Panc1 (cell line): Measurements from ENCODE around the gene CNNM4. TPM values are rescaled to one million over a fixed set of nuclear protein-coding genes. Genes with fewer than 3 reads are reported as not detected.

Source experiments
- ATAC-seq: fragments of 200-7000 bp; cut with Tn5 transposase; 2 replicates; pipeline ENCODE4 v1.9.1; 2020; ENCODE audit warnings: mild to moderate bottlenecking, moderate library complexity
- BruUV-seq: library from RNA; stranded (reverse); fragments of 400-500 nt; replicated peaks from 2 replicates; lab custom pipeline; 2021; lab: Mats Ljungman, UMichigan
- CTCF ChIA-PET: fragments of 300-600 bp; sonication (Branson Sonifier 250); formaldehyde crosslinking; loops from one replicate; lab custom pipeline; 2022; ENCODE audit warnings: antibody characterized with exemption; lab: Charles Lee
- POLR2A ChIA-PET: fragments of 300-600 bp; sonication (Branson Sonifier 250); formaldehyde crosslinking; loops from one replicate; lab custom pipeline; 2022; ENCODE audit warnings: antibody characterized with exemption; lab: Charles Lee
- DNase-seq: peaks from one replicate; pipeline ENCODE4 v3.0.0-alpha.2; 2010; ENCODE audit warnings: low read depth, low spot score
- H3K27ac ChIP-seq: 2 replicates; pipeline ENCODE4 v1.5.1; 2011; ENCODE audit warnings: mild to moderate bottlenecking, low read length, inconsistent platforms
- H3K27me3 ChIP-seq: fragments of 200-500 bp; sonication (Bioruptor generic); 2 replicates; pipeline ENCODE4 v1.6.0; 2014; ENCODE audit warnings: low read length, inconsistent platforms; ENCODE audit not compliant: control insufficient read depth, insufficient read depth
- H3K36me3 ChIP-seq: fragments of 200-500 bp; sonication (Bioruptor generic); 2 replicates; pipeline ENCODE4 v1.5.1; 2014; ENCODE audit warnings: inconsistent platforms, mild to moderate bottlenecking, low read length, moderate library complexity; ENCODE audit not compliant: control insufficient read depth, insufficient read depth
- H3K4me1 ChIP-seq: 2 replicates; pipeline ENCODE4 v1.5.1; 2011; ENCODE audit warnings: inconsistent platforms, mild to moderate bottlenecking, low read length, moderate library complexity; ENCODE audit not compliant: control insufficient read depth, insufficient read depth
- H3K4me3 ChIP-seq, 2 experiments: 2 replicates each; pipeline ENCODE4 v1.5.1; 2011 to 2012; ENCODE audit warnings: low read depth in 2 of 2, low read length in 2 of 2, mild to moderate bottlenecking in 2 of 2, inconsistent platforms in 1 of 2, moderate library complexity in 1 of 2
- H3K9me3 ChIP-seq: fragments of 200-500 bp; sonication (Bioruptor generic); 2 replicates; pipeline ENCODE4 v1.5.1; 2014; ENCODE audit warnings: low read depth, mild to moderate bottlenecking, inconsistent platforms, low read length, moderate library complexity; ENCODE audit not compliant: control insufficient read depth, insufficient read depth
- CTCF ChIP-seq: fragments of 450-650 bp; IDR thresholded peaks from 2 replicates; pipeline ENCODE4 v1.5.1; 2017; ENCODE audit warnings: mild to moderate bottlenecking
- POLR2AphosphoS5 ChIP-seq: IDR thresholded peaks from 2 replicates; pipeline ENCODE4 v1.6.1; 2012; ENCODE audit warnings: mild to moderate bottlenecking, low read depth, low read length, moderate library complexity
- REST ChIP-seq, 2 experiments: IDR thresholded peaks; 2 replicates each; pipeline ENCODE4 v1.6.1; 2011 to 2012; ENCODE audit warnings: low read depth in 2 of 2, control low read depth in 1 of 2, low read length in 1 of 2, mild to moderate bottlenecking in 1 of 2, moderate library complexity in 1 of 2; ENCODE audit not compliant: insufficient read depth in 1 of 2
- SIN3A ChIP-seq: IDR thresholded peaks from 2 replicates; pipeline ENCODE4 v1.6.1; 2012; ENCODE audit warnings: low read depth, mild to moderate bottlenecking, low read length, moderate library complexity, borderline replicate concordance; ENCODE audit not compliant: insufficient read depth
- TCF7L2 ChIP-seq: IDR thresholded peaks from 2 replicates; pipeline ENCODE4 v1.6.1; 2011; ENCODE audit warnings: mild to moderate bottlenecking, low read depth, low read length, inconsistent platforms
- in situ Hi-C: cut with HindIII; loops from 2 replicates; pipeline ENCODE4 v1.10.0; 2016; ENCODE audit warnings: low sequenced_read_pairs, low pct_unique_long_range_greater_than_20kb
- intact Hi-C: fragments of 100-400 bp; cut with micrococcal nuclease; formaldehyde crosslinking; loops from one replicate; pipeline ENCODE4 v1.10.0; 2022; ENCODE audit not compliant: unreplicated experiment
- total RNA-seq: library from RNA; stranded (reverse); gene quantifications from one replicate; pipeline ENCODE4 v1.2.1, GENCODE V29; 2021; ENCODE audit not compliant: unreplicated experiment

Gene CNNM4
- total RNA-seq, 1 experiment from 2014 or later = 15.7 TPM

DNA sequence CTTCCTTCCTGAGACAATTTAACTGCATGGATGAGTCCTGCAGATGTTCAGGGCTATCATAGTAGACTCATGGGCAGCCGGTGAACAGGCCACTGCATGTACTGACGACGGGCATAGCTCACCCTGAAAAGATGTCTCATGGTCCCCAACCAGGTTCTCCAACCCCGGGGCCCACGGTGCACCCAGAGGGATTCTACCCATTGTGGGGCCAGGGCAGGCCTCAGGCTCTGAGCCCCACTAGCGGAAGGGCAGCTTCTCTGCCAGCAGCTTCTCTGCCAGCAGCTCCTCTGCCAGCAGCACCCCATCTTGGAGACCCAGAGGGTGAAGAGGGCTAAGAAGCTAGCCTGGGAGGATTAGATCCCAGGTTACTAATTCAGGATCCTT lies 3.2 kb upstream of the CNNM4 start:
- ChIA-PET CTCF (interaction anchor here (0.6 kb wide), 1 partner anchor 203 kb away, joined by 3 read pairs; no protein-coding TSS in a partner anchor), POLR2A (interaction anchor here (0.5 kb wide), 1 partner anchor 46 kb away, joined by 6 read pairs; no protein-coding TSS in a partner anchor)
- in situ Hi-C loops (no loop called here), intact Hi-C loops (no loop called here)
- Histone ChIP-seq H3K9me3 (no peaks in the 10 kb centered on the region), H3K4me3 (no peak overlapping the region), H3K27ac (no peak overlapping the region), H3K4me1 (peaks cover 10% of the 10 kb centered on the region), H3K36me3 (no peaks in the 10 kb centered on the region), H3K27me3 (no peaks in the 10 kb centered on the region)
- no peak for TF ChIP-seq REST (IDR thresholded peaks at IDR 0.05; ENCODE audit: insufficient read depth in 1 of 2, low read depth in 2 of 2, low read length in 1 of 2)
- TF ChIP-seq TCF7L2 = no peak
- TF ChIP-seq CTCF = no peak
- no peak for TF ChIP-seq SIN3A
- no peak for TF ChIP-seq POLR2AphosphoS5
- ATAC-seq (no peak), DNase-seq (no peak)
- BruUV-seq = no TSS peak

DNA sequence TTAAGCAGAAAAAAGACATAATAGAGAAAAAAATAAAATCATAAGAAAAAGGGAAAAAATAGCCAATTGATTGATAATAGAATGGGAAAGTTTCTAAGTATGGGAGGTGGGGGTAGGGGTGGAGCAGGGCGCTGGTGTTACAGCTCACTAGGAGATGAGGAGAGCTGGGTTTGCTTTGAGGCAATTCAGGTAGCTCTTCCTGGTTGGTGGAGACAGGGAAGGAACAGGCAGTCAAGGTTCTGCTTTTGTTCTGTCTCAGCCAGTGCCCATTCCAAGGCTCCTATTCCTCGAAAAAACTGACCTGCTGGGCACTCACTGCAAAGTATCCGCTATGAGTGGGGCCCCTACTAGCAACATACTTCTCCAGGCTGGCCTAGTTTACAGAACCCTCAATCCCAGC lies 1.7 kb upstream of the CNNM4 start:
- no peaks in the 10 kb centered on the region for H3K9me3 ChIP-seq
- in situ Hi-C loops (no loop called here), intact Hi-C loops (no loop called here)
- ATAC-seq (no peak), DNase-seq (no peak)
- no peak overlapping the region for H3K4me3 ChIP-seq
- CTCF ChIA-PET = no interaction called here
- no TSS peak for BruUV-seq
- H3K36me3 ChIP-seq = no peaks in the 10 kb centered on the region
- H3K27ac ChIP-seq = 0 out of 2 replicates have a peak overlapping the region, but pooled peaks have one; percentile 23
- peaks cover 21% of the 10 kb centered on the region for H3K4me1 ChIP-seq
- H3K27me3 ChIP-seq = no peaks in the 10 kb centered on the region
- POLR2A ChIA-PET = no interaction called here
- TF ChIP-seq SIN3A (no peak), REST (IDR thresholded peaks at IDR 0.05; ENCODE audit: insufficient read depth in 1 of 2, low read depth in 2 of 2, low read length in 1 of 2) (no peak), TCF7L2 (no peak), POLR2AphosphoS5 (no peak), CTCF (no peak)
